A673 (cell line): ENCODE results near the gene COL4A2. TPM values are rescaled to one million over a fixed set of nuclear protein-coding genes. Genes with fewer than 3 reads are reported as not detected.

ENCODE experiments used
- BruUV-seq: library from RNA; stranded (reverse); fragments of 400-500 nt; replicated peaks from 2 replicates; lab custom pipeline; 2021; lab: Mats Ljungman, UMichigan
- CTCF ChIA-PET: fragments of 300-600 bp; sonication (Branson Sonifier 250); formaldehyde crosslinking; loops from one replicate; lab custom pipeline; 2022; ENCODE audit warnings: antibody characterized with exemption; lab: Charles Lee
- POLR2A ChIA-PET: fragments of 300-600 bp; sonication (Branson Sonifier 250); formaldehyde crosslinking; loops from one replicate; lab custom pipeline; 2022; ENCODE audit warnings: antibody characterized with exemption; ENCODE audit not compliant: low non-redundant PET; lab: Charles Lee
- DNase-seq: peaks from one replicate; pipeline ENCODE4 v3.0.0-alpha.2; 2015; ENCODE audit warnings: low spot score
- H3K27ac ChIP-seq: fragments of 200-600 bp; sonication (generic); 2 replicates; pipeline ENCODE4 v1.5.1; 2016; ENCODE audit warnings: mixed run types, low read depth, mild to moderate bottlenecking, mixed read lengths, antibody characterized with exemption, low read length; ENCODE audit not compliant: poor library complexity, severe bottlenecking
- H3K27me3 ChIP-seq: fragments of 200-600 bp; sonication (generic); replicated peaks from 2 replicates; pipeline ENCODE4 v1.6.1; 2017; ENCODE audit warnings: mixed run types, low read depth, mild to moderate bottlenecking, mixed read lengths, antibody characterized with exemption, low read length; ENCODE audit not compliant: insufficient read depth, poor library complexity
- H3K36me3 ChIP-seq: fragments of 200-600 bp; sonication (generic); 2 replicates; pipeline ENCODE4 v1.6.1; 2016; ENCODE audit warnings: mixed run types, mild to moderate bottlenecking, mixed read lengths, antibody characterized with exemption, low read length; ENCODE audit not compliant: insufficient read depth, poor library complexity, severe bottlenecking
- H3K4me1 ChIP-seq: fragments of 200-600 bp; sonication (generic); 2 replicates; pipeline ENCODE4 v1.6.1; 2017; ENCODE audit warnings: mixed run types, mild to moderate bottlenecking, mixed read lengths, antibody characterized with exemption, low read length; ENCODE audit not compliant: insufficient read depth, poor library complexity, severe bottlenecking
- H3K4me3 ChIP-seq: fragments of 200-600 bp; sonication (generic); 2 replicates; pipeline ENCODE4 v1.5.1; 2016; ENCODE audit warnings: low read depth, mixed run types, mild to moderate bottlenecking, mixed read lengths, low read length; ENCODE audit not compliant: poor library complexity, severe bottlenecking
- H3K9me3 ChIP-seq: fragments of 200-600 bp; sonication (generic); 2 replicates; pipeline ENCODE4 v1.6.1; 2016; ENCODE audit warnings: mixed run types, low read depth, mild to moderate bottlenecking, mixed read lengths, antibody characterized with exemption, low read length; ENCODE audit not compliant: poor library complexity, severe bottlenecking
- CTCF ChIP-seq: fragments of 300-800, 200-600 bp; sonication (generic); conservative IDR thresholded peaks from 2 replicates; pipeline ENCODE4 v1.5.1; 2017; ENCODE audit warnings: low read depth, mild to moderate bottlenecking, antibody characterized with exemption, low read length, moderate library complexity, mixed read lengths
- EZH2 ChIP-seq: fragments of 200-600 bp; sonication (generic); IDR thresholded peaks from 2 replicates; pipeline ENCODE4 v1.6.1; 2017; ENCODE audit warnings: borderline replicate concordance, low read depth, mild to moderate bottlenecking, mixed read lengths, antibody characterized with exemption, low read length; ENCODE audit not compliant: poor library complexity, severe bottlenecking
- intact Hi-C: fragments of 100-400 bp; cut with micrococcal nuclease; formaldehyde crosslinking; loops from one replicate; pipeline ENCODE4 v1.10.0; 2022; ENCODE audit not compliant: unreplicated experiment
- total RNA-seq: library from RNA; stranded (reverse); gene quantifications from 2 replicates; pipeline ENCODE4 v1.2.3, GENCODE V29; 2021

Gene COL4A2
- total RNA-seq, 1 experiment from 2014 or later: 184 TPM

- Histone ChIP-seq H3K36me3 (peaks cover 5% of the 10 kb centered on the region), H3K9me3 (no peaks in the 10 kb centered on the region), H3K27ac (no peak overlapping the region), H3K4me3 (no peak overlapping the region), H3K4me1 (no peaks in the 10 kb centered on the region), H3K27me3 (no peaks in the 10 kb centered on the region)
- intact Hi-C loops: no loop called here
- BruUV-seq: no TSS peak
- ChIA-PET POLR2A (no interaction called here), CTCF (no interaction called here)
- no peak for TF ChIP-seq EZH2
- no peak for TF ChIP-seq CTCF
- DNase-seq: no peak
Observed at GRCh38 chr13:110468986-110469495, 162.0 kb downstream of the COL4A2 start.

- DNase-seq: no peak
- H3K4me1 ChIP-seq: no peaks in the 10 kb centered on the region
- ChIA-PET POLR2A (no interaction called here), CTCF (no interaction called here)
- H3K27ac ChIP-seq: no peak overlapping the region
- H3K27me3 ChIP-seq: no peaks in the 10 kb centered on the region
- no peak overlapping the region for H3K4me3 ChIP-seq
- no peaks in the 10 kb centered on the region for H3K9me3 ChIP-seq
- intact Hi-C loops: no loop called here
- BruUV-seq: no TSS peak
- H3K36me3 ChIP-seq: peaks cover 8% of the 10 kb centered on the region
- TF ChIP-seq CTCF (no peak), EZH2 (no peak)
Observed at GRCh38 chr13:110469597-110469996, 162.5 kb downstream of the COL4A2 start.

GRCh38 chr13:110470272-110471009, 163.4 kb downstream of the COL4A2 start:
- Histone ChIP-seq H3K36me3 (peaks cover 15% of the 10 kb centered on the region), H3K4me3 (no peak overlapping the region), H3K4me1 (no peaks in the 10 kb centered on the region), H3K27ac (no peak overlapping the region), H3K27me3 (no peaks in the 10 kb centered on the region), H3K9me3 (no peaks in the 10 kb centered on the region)
- ChIA-PET CTCF (no interaction called here), POLR2A (no interaction called here)
- no peak for DNase-seq
- intact Hi-C loops: no loop called here
- no peak for TF ChIP-seq CTCF
- no TSS peak for BruUV-seq
